H9 (cell line): Measurements from ENCODE around the gene ADAMTS8. TPM values are rescaled to one million over a fixed set of nuclear protein-coding genes. Genes with fewer than 3 reads are reported as not detected.

Source experiments
- DNase-seq: peaks from one replicate; pipeline ENCODE4 v3.0.0-alpha.2; 2017
- H2AFZ ChIP-seq: one replicate; pipeline ENCODE4 v1.6.1; 2013; ENCODE audit warnings: mild to moderate bottlenecking, low read length, control low read depth, moderate library complexity
- H2AK5ac ChIP-seq: 2 replicates; pipeline ENCODE4 v1.6.1; 2013; ENCODE audit warnings: low read length, control low read depth, mixed read lengths; ENCODE audit not compliant: insufficient read length
- H2BK120ac ChIP-seq: one replicate; pipeline ENCODE4 v1.6.1; 2013; ENCODE audit warnings: low read depth, mild to moderate bottlenecking, low read length, control low read depth, inconsistent platforms; ENCODE audit not compliant: poor library complexity, severe bottlenecking
- H2BK12ac ChIP-seq: 2 replicates; pipeline ENCODE4 v1.6.1; 2013; ENCODE audit warnings: low read length, control low read depth, mixed read lengths, low read depth; ENCODE audit not compliant: insufficient read length
- H2BK15ac ChIP-seq: 2 replicates; pipeline ENCODE4 v1.6.1; 2013; ENCODE audit warnings: low read depth, low read length, control low read depth
- H2BK20ac ChIP-seq: one replicate; pipeline ENCODE4 v1.6.1; 2013; ENCODE audit warnings: low read depth, mild to moderate bottlenecking, low read length, control low read depth, inconsistent platforms; ENCODE audit not compliant: poor library complexity, severe bottlenecking
- H2BK5ac ChIP-seq: 2 replicates; pipeline ENCODE4 v1.6.1; 2013; ENCODE audit warnings: low read length, control low read depth, mixed read lengths; ENCODE audit not compliant: insufficient read length
- H3K14ac ChIP-seq: 2 replicates; pipeline ENCODE4 v1.6.1; 2013; ENCODE audit warnings: low read length, control low read depth; ENCODE audit not compliant: insufficient read depth
- H3K18ac ChIP-seq: 2 replicates; pipeline ENCODE4 v1.6.1; 2013; ENCODE audit warnings: low read depth, mild to moderate bottlenecking, mixed read lengths, low read length, control low read depth; ENCODE audit not compliant: insufficient read length
- H3K23ac ChIP-seq: 2 replicates; pipeline ENCODE4 v1.6.1; 2013; ENCODE audit warnings: low read length, control low read depth, mixed read lengths, low read depth; ENCODE audit not compliant: insufficient read length
- H3K23me2 ChIP-seq: 2 replicates; pipeline ENCODE4 v1.6.1; 2013; ENCODE audit warnings: low read depth, mild to moderate bottlenecking, mixed read lengths, low read length, control low read depth; ENCODE audit not compliant: insufficient read length, poor library complexity, severe bottlenecking
- H3K27ac ChIP-seq: 2 replicates; pipeline ENCODE4 v1.5.1; 2013; ENCODE audit warnings: low read length, control low read depth, mixed read lengths, low read depth; ENCODE audit not compliant: insufficient read length
- H3K27me3 ChIP-seq: 2 replicates; pipeline ENCODE4 v1.6.1; 2013; ENCODE audit warnings: low read length, control low read depth, inconsistent platforms; ENCODE audit not compliant: insufficient read depth
- H3K4ac ChIP-seq: 2 replicates; pipeline ENCODE4 v1.6.1; 2013; ENCODE audit warnings: low read depth, mild to moderate bottlenecking, control low read depth, inconsistent platforms, low read length, moderate library complexity
- H3K4me1 ChIP-seq: 2 replicates; pipeline ENCODE4 v1.6.1; 2013; ENCODE audit warnings: low read length, control low read depth, inconsistent platforms; ENCODE audit not compliant: insufficient read depth
- H3K4me2 ChIP-seq: 2 replicates; pipeline ENCODE4 v1.6.1; 2013; ENCODE audit warnings: low read length, control low read depth, mixed read lengths; ENCODE audit not compliant: insufficient read length, insufficient read depth
- H3K56ac ChIP-seq: 2 replicates; pipeline ENCODE4 v1.6.1; 2013; ENCODE audit warnings: low read depth, mild to moderate bottlenecking, mixed read lengths, low read length, control low read depth; ENCODE audit not compliant: insufficient read length
- H3K79me1 ChIP-seq: 2 replicates; pipeline ENCODE4 v1.6.1; 2013; ENCODE audit warnings: low read depth, mild to moderate bottlenecking, moderate library complexity, low read length, control low read depth, inconsistent platforms; ENCODE audit not compliant: insufficient read depth, poor library complexity, severe bottlenecking
- H3K79me2 ChIP-seq: 2 replicates; pipeline ENCODE4 v1.6.1; 2013; ENCODE audit warnings: low read length, control low read depth, inconsistent platforms; ENCODE audit not compliant: insufficient read depth
- H3K9ac ChIP-seq: 2 replicates; pipeline ENCODE4 v1.6.1; 2013; ENCODE audit warnings: low read length, control low read depth, mixed read lengths; ENCODE audit not compliant: insufficient read length; ENCODE audit errors: extremely low read depth
- H3K9me3 ChIP-seq: one replicate; pipeline ENCODE4 v1.6.1; 2013; ENCODE audit warnings: low read depth, low read length, inconsistent platforms; ENCODE audit not compliant: control insufficient read depth
- H3T11ph ChIP-seq: one replicate; pipeline ENCODE4 v1.6.1; 2013; ENCODE audit warnings: mild to moderate bottlenecking, low read length, control low read depth, inconsistent platforms
- H4K20me1 ChIP-seq: one replicate; pipeline ENCODE4 v1.6.1; 2013; ENCODE audit not compliant: control insufficient read depth, insufficient read length, insufficient read depth
- H4K5ac ChIP-seq: 2 replicates; pipeline ENCODE4 v1.6.1; 2013; ENCODE audit warnings: low read depth, mild to moderate bottlenecking, mixed read lengths, low read length, control low read depth; ENCODE audit not compliant: insufficient read length
- H4K8ac ChIP-seq: replicated peaks from 2 replicates; pipeline ENCODE4 v1.6.1; 2013; ENCODE audit warnings: low read length, control low read depth, mixed read lengths, low read depth; ENCODE audit not compliant: insufficient read length
- H4K91ac ChIP-seq: 2 replicates; pipeline ENCODE4 v1.6.1; 2013; ENCODE audit warnings: low read depth, mild to moderate bottlenecking, moderate library complexity, mixed read lengths, low read length, control low read depth; ENCODE audit not compliant: insufficient read length
- H3K27ac Mint-ChIP-seq, 3 experiments: 2 replicates in 2 of 3; 3 replicates in 1 of 3; pipeline ENCODE4 v1.8.0; 2020 to 2021; ENCODE audit warnings: mixed read lengths in 3 of 3, mild to moderate bottlenecking in 1 of 3, moderate library complexity in 1 of 3
- H3K27me3 Mint-ChIP-seq: 2 replicates; pipeline ENCODE4 v1.8.0; 2021; ENCODE audit warnings: low read depth, mild to moderate bottlenecking, moderate library complexity, mixed read lengths
- H3K36me3 Mint-ChIP-seq, 3 experiments: 2 replicates in 2 of 3; 3 replicates in 1 of 3; pipeline ENCODE4 v1.8.0; 2020 to 2021; ENCODE audit warnings: low read depth in 3 of 3, mixed read lengths in 3 of 3; ENCODE audit not compliant: insufficient read depth in 1 of 3
- H3K4me1 Mint-ChIP-seq, 2 experiments: 2 replicates each; pipeline ENCODE4 v1.8.0; 2020; ENCODE audit warnings: mixed read lengths in 2 of 2
- H3K4me3 Mint-ChIP-seq, 2 experiments: 2 replicates in 1 of 2; 3 replicates in 1 of 2; pipeline ENCODE4 v1.8.0; 2020 to 2021; ENCODE audit warnings: mild to moderate bottlenecking in 2 of 2, mixed read lengths in 2 of 2, moderate library complexity in 1 of 2
- H3K9me3 Mint-ChIP-seq, 2 experiments: 2 replicates in 1 of 2; 3 replicates in 1 of 2; pipeline ENCODE4 v1.8.0; 2020; ENCODE audit warnings: mild to moderate bottlenecking in 2 of 2, mixed read lengths in 2 of 2, moderate library complexity in 1 of 2
- WGBS: extraction: QIAGEN DNeasy Blood & Tissue Kit; methylation state at CpG from one replicate; pipeline ENCODE4 v1.1.7; 2013; ENCODE audit warnings: missing lambda C conversion rate, low lambda C conversion rate, mixed read lengths; ENCODE audit not compliant: insufficient read length; ENCODE audit errors: extremely low coverage; 5-methylcytosine and 5-hydroxymethylcytosine counted together
- total RNA-seq: library from RNA; stranded (reverse); gene quantifications from 2 replicates; pipeline ENCODE4 v1.2.1, GENCODE V29; 2021
- TF ChIP-seq, protein P1 (sequence below): fragments of 200-600 bp; sonication (generic); conservative IDR thresholded peaks from 3 replicates; pipeline ENCODE4 v1.8.0; 2021; ENCODE audit warnings: antibody characterized with exemption, mild to moderate bottlenecking

Gene ADAMTS8
- total RNA-seq, 1 experiment from 2014 or later, result 5.0 TPM

DNA sequence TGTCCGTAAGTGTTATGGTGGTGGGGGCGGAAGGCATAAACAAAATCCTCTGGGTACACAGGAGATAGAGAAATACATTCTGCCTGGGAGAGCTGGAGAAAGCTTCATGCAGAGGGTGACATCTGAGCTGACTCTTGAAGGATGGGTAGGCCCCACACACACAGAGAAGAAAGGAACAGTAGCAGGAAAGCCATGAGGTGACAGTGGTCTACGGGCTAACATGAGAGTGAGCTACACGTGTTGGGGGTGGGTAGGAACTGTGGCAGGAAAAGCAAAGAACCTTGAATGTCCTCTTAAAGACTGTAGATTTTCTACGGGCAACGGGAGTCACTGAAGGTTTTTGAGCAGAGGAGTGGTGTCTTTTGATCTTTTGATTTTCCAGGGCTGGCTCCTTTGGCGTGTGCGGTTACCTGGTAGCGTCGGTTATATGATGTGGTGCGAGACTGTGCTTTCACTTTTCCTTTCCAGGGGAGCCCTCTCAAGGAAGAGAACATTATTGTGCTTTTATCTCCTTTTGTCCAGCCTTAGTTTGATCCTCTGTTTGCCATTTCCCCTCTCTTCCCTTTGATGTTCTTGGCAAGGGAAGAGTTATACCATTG is 39.7 kb downstream of the ADAMTS8 start:
- no peaks in the 10 kb centered on the region for H3K36me3 Mint-ChIP-seq
- H3T11ph ChIP-seq, result no peak overlapping the region
- H4K8ac ChIP-seq, result no peak overlapping the region
- no peak overlapping the region for H3K14ac ChIP-seq
- H3K9ac ChIP-seq, result no peak overlapping the region
- no peaks in the 10 kb centered on the region for H4K20me1 ChIP-seq
- no peaks in the 10 kb centered on the region for H3K27me3 ChIP-seq
- H4K91ac ChIP-seq, result no peak overlapping the region
- peaks cover 13% of the 10 kb centered on the region for H3K27me3 Mint-ChIP-seq
- H2BK12ac ChIP-seq, result no peak overlapping the region
- TF ChIP-seq, protein P1, sequence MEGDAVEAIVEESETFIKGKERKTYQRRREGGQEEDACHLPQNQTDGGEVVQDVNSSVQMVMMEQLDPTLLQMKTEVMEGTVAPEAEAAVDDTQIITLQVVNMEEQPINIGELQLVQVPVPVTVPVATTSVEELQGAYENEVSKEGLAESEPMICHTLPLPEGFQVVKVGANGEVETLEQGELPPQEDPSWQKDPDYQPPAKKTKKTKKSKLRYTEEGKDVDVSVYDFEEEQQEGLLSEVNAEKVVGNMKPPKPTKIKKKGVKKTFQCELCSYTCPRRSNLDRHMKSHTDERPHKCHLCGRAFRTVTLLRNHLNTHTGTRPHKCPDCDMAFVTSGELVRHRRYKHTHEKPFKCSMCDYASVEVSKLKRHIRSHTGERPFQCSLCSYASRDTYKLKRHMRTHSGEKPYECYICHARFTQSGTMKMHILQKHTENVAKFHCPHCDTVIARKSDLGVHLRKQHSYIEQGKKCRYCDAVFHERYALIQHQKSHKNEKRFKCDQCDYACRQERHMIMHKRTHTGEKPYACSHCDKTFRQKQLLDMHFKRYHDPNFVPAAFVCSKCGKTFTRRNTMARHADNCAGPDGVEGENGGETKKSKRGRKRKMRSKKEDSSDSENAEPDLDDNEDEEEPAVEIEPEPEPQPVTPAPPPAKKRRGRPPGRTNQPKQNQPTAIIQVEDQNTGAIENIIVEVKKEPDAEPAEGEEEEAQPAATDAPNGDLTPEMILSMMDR, result no peak
- H3K4ac ChIP-seq, result no peak overlapping the region
- no peaks in the 10 kb centered on the region for H3K9me3 ChIP-seq
- H3K4me1 Mint-ChIP-seq, result peaks cover 32 to 47% of the 10 kb centered on the region in 2 experiments
- no peak overlapping the region for H3K27ac ChIP-seq
- WGBS, result no CpG with 5 or more reads among the region's 11 CpGs
- H3K4me2 ChIP-seq, result no peak overlapping the region
- no peak overlapping the region for H2BK120ac ChIP-seq
- H2BK5ac ChIP-seq, result no peak overlapping the region
- no peak overlapping the region for H3K4me3 Mint-ChIP-seq
- H3K27ac Mint-ChIP-seq, result no peak overlapping the region; a peak in 1 of 7 replicates
- H3K9me3 Mint-ChIP-seq, result peaks cover 0 to 4% of the 10 kb centered on the region in 2 experiments; a peak in 3 of 5 replicates
- H4K5ac ChIP-seq, result no peak overlapping the region
- H3K79me2 ChIP-seq, result no peaks in the 10 kb centered on the region; the same call in 1 of the 2 replicates
- no peak overlapping the region for H3K56ac ChIP-seq
- no peaks in the 10 kb centered on the region for H3K79me1 ChIP-seq
- no peak overlapping the region for H2AK5ac ChIP-seq
- H2BK15ac ChIP-seq, result no peak overlapping the region
- H2AFZ ChIP-seq, result no peak overlapping the region
- H3K4me1 ChIP-seq, result peaks cover 7% of the 10 kb centered on the region; the same call in 1 of the 2 replicates
- H2BK20ac ChIP-seq, result no peak overlapping the region
- no peak overlapping the region for H3K23ac ChIP-seq
- DNase-seq, result no peak
- H3K23me2 ChIP-seq, result no peaks in the 10 kb centered on the region
- H3K18ac ChIP-seq, result no peak overlapping the region
